Measurements from ENCODE around the gene WWOX.

WWOX gene

GRCh38 chr16:78220571-78220970, 121.1 kb downstream of the WWOX start:
- DNase-seq (ENCODE audit: extremely low read depth in 1 of 2, low read depth in 1 of 2): no peak

GRCh38 chr16:78221892-78222291, 122.4 kb downstream of the WWOX start:
- DNase-seq (ENCODE audit: extremely low read depth in 1 of 2, low read depth in 1 of 2): no peak

GRCh38 chr16:78224342-78224741, 124.9 kb downstream of the WWOX start:
- DNase-seq (ENCODE audit: extremely low read depth in 1 of 2, low read depth in 1 of 2): no peak

- DNase-seq (ENCODE audit: extremely low read depth in 1 of 2, low read depth in 1 of 2): no peak
These were observed 126.5 kb downstream of the WWOX start for GRCh38 chr16:78225919-78226318.

GRCh38 chr16:78227855-78228254, 128.4 kb downstream of the WWOX start:
- DNase-seq (ENCODE audit: extremely low read depth in 1 of 2, low read depth in 1 of 2): no peak

GRCh38 chr16:78228704-78229103, 129.2 kb downstream of the WWOX start:
- no peak for DNase-seq (ENCODE audit: extremely low read depth in 1 of 2, low read depth in 1 of 2)

- DNase-seq (ENCODE audit: extremely low read depth in 1 of 2, low read depth in 1 of 2): no peak
These were observed 131.4 kb downstream of the WWOX start for GRCh38 chr16:78230832-78231231.

GRCh38 chr16:78235168-78235800, 135.8 kb downstream of the WWOX start:
- peak; percentile 25 to 45 for DNase-seq (ENCODE audit: extremely low read depth in 1 of 2, low read depth in 1 of 2)

GRCh38 chr16:78235876-78236275, 136.4 kb downstream of the WWOX start:
- DNase-seq (ENCODE audit: extremely low read depth in 1 of 2, low read depth in 1 of 2): no peak

GRCh38 chr16:78237841-78238240, 138.4 kb downstream of the WWOX start:
- DNase-seq (ENCODE audit: extremely low read depth in 1 of 2, low read depth in 1 of 2): no peak

- no peak for DNase-seq (ENCODE audit: extremely low read depth in 1 of 2, low read depth in 1 of 2)
These were observed 141.2 kb downstream of the WWOX start for GRCh38 chr16:78240459-78241222.

- no peak for DNase-seq (ENCODE audit: extremely low read depth in 1 of 2, low read depth in 1 of 2)
These were observed 142.8 kb downstream of the WWOX start for GRCh38 chr16:78242239-78242630.

- no peak for DNase-seq (ENCODE audit: extremely low read depth in 1 of 2, low read depth in 1 of 2)
These were observed 144.9 kb downstream of the WWOX start for GRCh38 chr16:78244131-78244895.

GRCh38 chr16:78246559-78246958, 147.1 kb downstream of the WWOX start:
- no peak for DNase-seq (ENCODE audit: extremely low read depth in 1 of 2, low read depth in 1 of 2)

GRCh38 chr16:78249056-78249455, 149.6 kb downstream of the WWOX start:
- no peak for DNase-seq (ENCODE audit: extremely low read depth in 1 of 2, low read depth in 1 of 2)

- DNase-seq (ENCODE audit: extremely low read depth in 1 of 2, low read depth in 1 of 2): no peak
These were observed 150.4 kb downstream of the WWOX start for GRCh38 chr16:78249832-78250231.

GRCh38 chr16:78251115-78251514, 151.7 kb downstream of the WWOX start:
- no peak for DNase-seq (ENCODE audit: extremely low read depth in 1 of 2, low read depth in 1 of 2)

- DNase-seq (ENCODE audit: extremely low read depth in 1 of 2, low read depth in 1 of 2): no peak
These were observed 153.3 kb downstream of the WWOX start for GRCh38 chr16:78252757-78253156.

- DNase-seq (ENCODE audit: extremely low read depth in 1 of 2, low read depth in 1 of 2): no peak
These were observed 155.4 kb downstream of the WWOX start for GRCh38 chr16:78254841-78255240.

GRCh38 chr16:78256686-78257375, 157.4 kb downstream of the WWOX start:
- no peak for DNase-seq (ENCODE audit: extremely low read depth in 1 of 2, low read depth in 1 of 2)

- no peak for DNase-seq (ENCODE audit: extremely low read depth in 1 of 2, low read depth in 1 of 2)
These were observed 157.9 kb downstream of the WWOX start for GRCh38 chr16:78257376-78257728.

Data from stimulated activated CD8-positive, alpha-beta memory T cell treated with anti-CD3 and anti-CD28 coated beads, Interleukin-7, amount 100 ng/mL, for 48 hours (primary cell).